GM06990 (cell line): ENCODE data around the gene NHS.

Experiments used
- DNase-seq: peaks from one replicate; pipeline ENCODE4 v3.0.0-alpha.2; 2011; ENCODE audit not compliant: insufficient read length; ENCODE audit errors: extremely low read depth
- H3K27me3 ChIP-seq: replicated peaks from 2 replicates; pipeline ENCODE4 v1.6.0; 2011; ENCODE audit warnings: low read length; ENCODE audit not compliant: control insufficient read depth, insufficient read depth
- H3K36me3 ChIP-seq: 2 replicates; pipeline ENCODE4 v1.5.1; 2011; ENCODE audit warnings: low read length; ENCODE audit not compliant: control insufficient read depth, insufficient read depth
- H3K4me3 ChIP-seq: replicated peaks from 2 replicates; pipeline ENCODE4 v1.5.1; 2011; ENCODE audit warnings: low read depth, mild to moderate bottlenecking, control low read depth, low read length
- CTCF ChIP-seq: IDR thresholded peaks from 2 replicates; pipeline ENCODE4 v1.5.1; 2011; ENCODE audit warnings: low read length, control low read depth, mild to moderate bottlenecking, inconsistent platforms; ENCODE audit not compliant: insufficient read depth, poor library complexity, severe bottlenecking

NHS gene

DNA sequence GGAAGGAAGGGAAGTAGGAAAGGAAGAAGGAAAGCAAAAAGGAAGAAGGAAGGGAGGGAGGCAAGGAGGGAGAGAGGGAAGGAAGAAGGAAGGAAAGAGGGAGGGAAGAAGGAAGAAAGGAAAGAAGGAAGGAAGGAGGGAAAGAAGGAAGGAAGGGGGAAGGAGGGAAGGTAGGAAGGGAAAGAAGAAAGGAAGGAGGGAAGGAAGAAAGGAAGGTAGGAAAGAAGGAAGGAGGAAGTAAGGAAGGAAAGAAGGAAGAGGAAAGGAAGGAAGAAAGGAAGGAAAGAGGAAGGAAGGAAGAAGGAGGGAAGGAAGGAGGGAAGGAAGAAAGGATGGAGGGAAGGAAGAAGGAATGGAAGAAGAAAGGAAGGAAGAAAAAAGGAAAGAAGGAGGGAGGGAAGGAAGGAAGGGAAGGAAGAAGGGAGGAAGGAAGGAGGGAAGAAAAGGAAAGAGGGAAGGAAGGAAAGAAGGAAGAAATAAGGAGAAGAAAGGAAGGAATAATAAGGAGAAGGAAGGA lies 343.7 kb downstream of the NHS start:
- Histone ChIP-seq H3K27me3 (no peaks in the 10 kb centered on the region), H3K36me3 (no peaks in the 10 kb centered on the region), H3K4me3 (no peak overlapping the region)
- TF ChIP-seq CTCF, result no peak
- DNase-seq, result no peak

- DNase-seq, result no peak
- Histone ChIP-seq H3K36me3 (no peaks in the 10 kb centered on the region), H3K4me3 (no peak overlapping the region), H3K27me3 (no peaks in the 10 kb centered on the region)
- TF ChIP-seq CTCF, result no peak
Observed at GRCh38 chrX:17719711-17720110, 344.7 kb downstream of the NHS start.

DNA sequence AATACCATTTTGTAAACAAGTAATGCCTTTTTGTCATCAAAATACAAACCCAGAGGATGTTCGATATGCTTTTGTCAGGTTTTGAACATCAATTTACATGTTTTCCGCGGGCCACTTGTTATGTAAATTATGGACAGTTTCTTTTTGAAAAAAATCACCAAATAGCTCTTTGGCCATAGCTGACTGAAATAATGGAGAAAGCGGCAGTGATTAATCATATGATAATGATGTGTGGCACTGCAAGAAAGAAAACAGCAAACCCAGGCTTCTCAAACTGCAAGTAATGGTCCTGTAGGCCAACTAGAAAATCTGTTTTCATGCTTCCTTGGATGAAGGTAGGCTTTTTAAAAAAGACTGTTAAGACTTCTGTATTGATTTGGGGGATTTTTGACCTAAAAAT lies 346.7 kb downstream of the NHS start:
- H3K4me3 ChIP-seq, result no peak overlapping the region
- H3K27me3 ChIP-seq, result no peaks in the 10 kb centered on the region
- no peak for TF ChIP-seq CTCF
- no peaks in the 10 kb centered on the region for H3K36me3 ChIP-seq
- no peak for DNase-seq

DNA sequence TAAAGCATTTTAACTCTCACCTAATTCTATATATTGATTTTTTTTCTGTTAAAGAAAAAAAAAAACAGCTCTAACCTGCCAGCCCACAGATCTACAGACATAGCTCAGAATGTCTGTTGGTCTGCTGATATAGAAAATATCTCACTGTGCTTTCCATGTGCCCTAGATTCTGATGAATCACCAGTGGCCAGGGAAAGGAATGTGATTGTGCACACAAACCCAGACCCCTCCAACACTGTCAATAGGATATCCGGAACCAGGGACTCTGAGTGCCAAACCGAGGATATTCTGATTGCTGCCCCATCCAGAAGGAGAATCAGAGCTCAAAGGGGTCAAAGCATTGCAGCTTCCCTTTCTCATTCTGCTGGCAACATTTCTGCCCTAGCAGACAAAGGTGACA lies 350.2 kb downstream of the NHS start:
- no peak for TF ChIP-seq CTCF
- Histone ChIP-seq H3K27me3 (no peaks in the 10 kb centered on the region), H3K4me3 (no peak overlapping the region), H3K36me3 (no peaks in the 10 kb centered on the region)
- no peak for DNase-seq

DNA sequence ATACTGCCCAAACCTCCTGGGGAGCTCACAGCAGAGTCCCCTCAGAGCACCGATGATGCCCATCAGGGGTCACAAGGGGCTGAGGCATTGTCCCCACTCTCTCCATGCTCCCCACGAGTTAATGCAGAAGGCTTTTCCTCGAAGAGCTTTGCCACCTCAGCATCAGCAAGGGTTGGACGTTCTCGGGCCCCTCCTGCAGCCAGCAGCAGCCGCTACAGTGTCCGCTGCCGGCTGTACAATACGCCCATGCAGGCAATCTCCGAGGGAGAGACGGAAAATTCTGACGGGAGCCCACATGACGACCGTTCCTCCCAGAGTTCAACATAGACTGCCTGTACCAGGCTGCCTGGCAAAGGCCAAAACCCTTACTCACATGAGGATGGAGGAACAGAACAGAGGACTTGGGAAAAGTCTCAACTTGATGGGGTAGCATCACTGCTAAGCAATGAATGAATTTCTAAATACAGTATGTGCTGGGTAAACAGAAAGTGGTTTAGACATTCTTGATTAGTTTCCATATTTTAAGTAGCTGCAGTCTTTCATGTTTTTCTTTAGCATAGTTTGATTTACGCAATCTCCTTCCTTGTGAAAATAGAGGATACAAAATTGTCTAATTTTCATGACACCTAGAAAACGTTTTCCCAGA lies 357.3 kb downstream of the NHS start:
- DNase-seq, result no peak
- Histone ChIP-seq H3K4me3 (no peak overlapping the region), H3K36me3 (no peaks in the 10 kb centered on the region), H3K27me3 (no peaks in the 10 kb centered on the region)
- no peak for TF ChIP-seq CTCF

GRCh38 chrX:17735406-17735805 lies 360.4 kb downstream of the NHS start:
- no peak for TF ChIP-seq CTCF
- no peaks in the 10 kb centered on the region for H3K36me3 ChIP-seq
- H3K4me3 ChIP-seq, result no peak overlapping the region
- no peaks in the 10 kb centered on the region for H3K27me3 ChIP-seq
- DNase-seq, result no peak
